Measurements from ENCODE around the gene DAPL1.

Gene DAPL1

GRCh38 chr2:158795195-158795924 is at the start of gene DAPL1:
DAPL1 (plus strand) TSS chr2:158795317; CDS start chr2:158795373, 56 bp downstream.
- FAIRE-seq: no peak
- DNase-seq (ENCODE audit: low spot score): no peak

GRCh38 chr2:158745866-158746382 is 49.2 kb upstream of the DAPL1 start:
- DNase-seq (ENCODE audit: low spot score) (no peak), FAIRE-seq (no peak)

- no peak for FAIRE-seq
- DNase-seq (ENCODE audit: low spot score): no peak
Measured at GRCh38 chr2:158746488-158746887, 48.6 kb upstream of the DAPL1 start.

- DNase-seq (ENCODE audit: low spot score): no peak
- no peak for FAIRE-seq
Measured at GRCh38 chr2:158747281-158747680, 47.8 kb upstream of the DAPL1 start.

- FAIRE-seq: no peak
Measured at GRCh38 chr2:158748926-158749590, 46.1 kb upstream of the DAPL1 start.

GRCh38 chr2:158750458-158751125 is 44.5 kb upstream of the DAPL1 start:
- FAIRE-seq (no peak), DNase-seq (ENCODE audit: low spot score) (no peak)

More at GRCh38 chr2:158748926-158749590, 46.1 kb upstream of the DAPL1 start:
- no peak for DNase-seq (ENCODE audit: low spot score)

- no peak for FAIRE-seq
Measured at GRCh38 chr2:158753641-158754611, 41.2 kb upstream of the DAPL1 start.

GRCh38 chr2:158755310-158756087 is 39.6 kb upstream of the DAPL1 start:
- no peak for FAIRE-seq
- no peak for DNase-seq (ENCODE audit: low spot score)

More at GRCh38 chr2:158753641-158754611, 41.2 kb upstream of the DAPL1 start:
- peak; percentile 28 for DNase-seq (ENCODE audit: low spot score)

- no peak for FAIRE-seq
- no peak for DNase-seq (ENCODE audit: low spot score)
Measured at GRCh38 chr2:158756331-158756730, 38.8 kb upstream of the DAPL1 start.

GRCh38 chr2:158756976-158757375 is 38.1 kb upstream of the DAPL1 start:
- no peak for FAIRE-seq

GRCh38 chr2:158760887-158761286 is 34.2 kb upstream of the DAPL1 start:
- FAIRE-seq: no peak
- DNase-seq (ENCODE audit: low spot score): no peak

More at GRCh38 chr2:158756976-158757375, 38.1 kb upstream of the DAPL1 start:
- DNase-seq (ENCODE audit: low spot score): no peak

- FAIRE-seq (no peak), DNase-seq (ENCODE audit: low spot score) (no peak)
Measured at GRCh38 chr2:158761621-158762020, 33.5 kb upstream of the DAPL1 start.

GRCh38 chr2:158762336-158762735 is 32.8 kb upstream of the DAPL1 start:
- FAIRE-seq: no peak
- no peak for DNase-seq (ENCODE audit: low spot score)

- no peak for FAIRE-seq
- no peak for DNase-seq (ENCODE audit: low spot score)
Measured at GRCh38 chr2:158766524-158766923, 28.6 kb upstream of the DAPL1 start.

- DNase-seq (ENCODE audit: low spot score) (no peak), FAIRE-seq (no peak)
Measured at GRCh38 chr2:158772306-158773078, 22.6 kb upstream of the DAPL1 start.

- FAIRE-seq: no peak
Measured at GRCh38 chr2:158773121-158773520, 22.0 kb upstream of the DAPL1 start.

GRCh38 chr2:158774681-158775080 is 20.4 kb upstream of the DAPL1 start:
- DNase-seq (ENCODE audit: low spot score): no peak
- FAIRE-seq: no peak

More at GRCh38 chr2:158773121-158773520, 22.0 kb upstream of the DAPL1 start:
- no peak for DNase-seq (ENCODE audit: low spot score)

- no peak for FAIRE-seq
- no peak for DNase-seq (ENCODE audit: low spot score)
Measured at GRCh38 chr2:158775273-158776027, 19.7 kb upstream of the DAPL1 start.
